Bone marrow (tissue), 2 donors: ENCODE results near the gene ARNT2.
"Not testable (repeated sequence)": the region's sequence is repeated elsewhere in the genome, so short reads cannot be mapped to it uniquely, and the experiment has no call there.

ENCODE experiments used
- DNase-seq, 2 donors: peaks; one replicate each; lab custom pipeline; 2025; lab: John Stamatoyannopoulos, UW

ARNT2 gene

GRCh38 chr15:80404057-80404760, at the start of gene ARNT2:
ARNT2 (plus strand) TSS chr15:80404382; CDS start chr15:80404516, 134 bp downstream.
- no peak for DNase-seq

DNA sequence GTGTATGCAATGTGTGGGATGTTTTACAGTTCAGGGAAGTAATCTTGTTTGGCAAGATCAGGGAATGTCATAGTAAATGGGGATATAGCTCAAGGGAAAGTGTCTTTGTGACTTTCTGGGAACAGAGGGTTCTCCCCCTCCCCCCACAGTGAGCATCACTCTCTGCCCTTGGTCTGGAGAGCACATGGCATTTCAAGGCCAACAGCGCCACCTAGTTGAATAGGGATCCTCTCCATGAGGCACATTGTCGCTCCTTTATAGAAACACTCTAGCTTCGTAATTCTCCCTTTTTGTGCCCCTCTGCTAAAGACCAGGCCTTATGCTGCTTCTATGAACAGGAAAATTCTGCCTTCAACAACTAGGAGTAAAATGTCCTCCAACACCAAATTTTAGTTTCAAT, 37.1 kb upstream of the ARNT2 start:
- no peak for DNase-seq

GRCh38 chr15:80367661-80368060, 36.5 kb upstream of the ARNT2 start:
- DNase-seq = no peak

DNA sequence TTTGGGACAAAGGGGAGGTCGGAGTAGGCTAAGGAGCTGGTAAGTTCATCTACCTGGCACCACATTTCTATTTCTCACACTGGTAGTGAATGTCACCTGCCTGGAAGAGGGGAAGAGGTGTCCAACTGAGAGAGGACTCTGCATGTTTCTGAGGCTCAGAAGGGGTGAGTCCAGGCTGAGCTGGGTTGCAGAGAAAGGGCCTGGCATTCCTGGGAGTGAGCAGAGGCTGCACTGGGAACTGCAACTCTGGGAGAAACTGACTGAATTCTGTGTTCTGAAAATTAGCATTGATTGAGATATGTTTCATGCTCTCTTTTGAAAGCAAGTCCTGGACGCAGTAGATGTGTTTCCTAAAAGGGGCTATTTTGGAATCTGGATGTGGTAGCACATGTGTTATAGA, 32.3 kb upstream of the ARNT2 start:
- no peak for DNase-seq

- no peak for DNase-seq
These were observed 29.7 kb upstream of the ARNT2 start for GRCh38 chr15:80374441-80374840.

GRCh38 chr15:80375968-80376891, 28.0 kb upstream of the ARNT2 start:
- DNase-seq = no peak

- no peak for DNase-seq
These were observed 24.5 kb upstream of the ARNT2 start for GRCh38 chr15:80379693-80380092.

- DNase-seq = no peak
These were observed 24.0 kb upstream of the ARNT2 start for GRCh38 chr15:80380154-80380553.

GRCh38 chr15:80382285-80382684, 21.9 kb upstream of the ARNT2 start:
- DNase-seq = no peak

GRCh38 chr15:80384432-80384831, 19.8 kb upstream of the ARNT2 start:
- DNase-seq = no peak

- no peak for DNase-seq
These were observed 18.0 kb upstream of the ARNT2 start for GRCh38 chr15:80386151-80386550.

DNA sequence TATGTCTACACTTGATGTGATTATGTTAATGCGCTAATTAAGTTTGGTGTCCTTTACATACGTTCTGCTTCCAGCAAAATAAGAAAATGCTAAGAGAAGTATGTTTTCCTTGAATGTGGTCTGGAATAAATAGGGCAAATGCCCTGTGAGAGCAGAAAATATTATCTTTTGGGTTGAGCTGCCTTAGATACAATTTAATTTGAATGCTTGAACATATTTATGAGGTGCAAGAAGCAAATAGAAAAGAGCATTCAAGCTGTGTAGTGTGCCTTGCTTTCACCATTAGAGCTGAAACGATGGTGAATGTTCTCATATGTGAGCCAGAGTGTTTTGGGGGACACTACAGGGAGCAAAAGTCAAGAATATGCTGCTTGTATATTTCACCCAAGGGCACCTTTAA, 15.9 kb upstream of the ARNT2 start:
- DNase-seq = no peak

DNA sequence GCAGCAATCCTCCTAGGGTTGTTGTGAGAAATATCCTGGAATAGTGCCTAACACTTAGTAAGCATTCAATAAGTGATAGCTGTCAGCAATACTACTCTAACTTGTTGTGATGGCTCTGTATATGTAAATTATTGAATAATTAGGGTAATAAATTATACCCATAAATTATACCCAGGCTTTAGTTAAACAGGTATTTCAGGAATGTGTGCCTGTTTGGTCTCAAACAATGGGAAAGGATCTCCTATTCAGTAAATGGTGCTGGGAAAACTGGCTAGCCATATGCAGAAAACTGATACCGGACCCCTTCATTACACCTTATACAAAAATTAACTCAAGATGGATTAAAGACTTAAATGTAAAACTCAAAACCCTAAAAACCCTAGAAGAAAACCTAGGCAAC, 14.8 kb upstream of the ARNT2 start:
- DNase-seq = no peak

DNA sequence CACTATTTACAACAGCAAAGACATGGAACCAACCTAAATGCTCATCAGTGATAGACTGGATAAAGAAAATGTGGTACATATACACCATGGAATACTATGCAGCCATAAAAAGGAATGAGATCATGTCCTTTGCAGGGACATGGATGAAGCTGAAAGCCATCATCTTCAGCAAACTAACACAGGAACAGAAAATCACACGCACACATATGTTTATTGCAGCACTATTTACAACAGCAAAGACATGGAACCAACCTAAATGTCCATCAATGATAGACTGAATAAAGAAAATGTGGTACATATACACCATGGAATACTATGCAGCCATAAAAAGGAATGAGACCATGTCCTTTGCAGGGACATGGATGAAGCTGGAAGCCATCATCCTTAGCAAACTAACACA, 13.2 kb upstream of the ARNT2 start:
- DNase-seq = not testable (repeated sequence)

DNA sequence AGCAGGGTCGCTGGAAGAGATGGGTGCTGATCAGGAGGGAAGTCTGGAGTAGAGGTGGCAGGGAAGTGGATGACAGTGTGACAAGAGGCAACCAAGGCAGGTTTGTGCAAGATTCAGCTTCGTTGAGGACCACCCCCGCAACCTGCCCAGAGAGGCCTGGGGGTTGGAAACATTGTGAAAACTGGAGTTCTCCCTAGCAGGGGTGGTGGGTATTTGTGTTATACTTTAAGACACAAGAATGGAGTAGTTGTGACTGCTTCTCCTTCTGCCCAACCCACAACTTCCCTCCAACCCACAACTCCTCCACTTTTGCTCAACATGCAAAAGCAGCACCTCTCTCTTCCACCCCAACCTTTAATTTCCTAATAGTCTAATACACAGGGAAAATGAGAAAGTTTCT, 8.6 kb upstream of the ARNT2 start:
- DNase-seq = no peak

DNA sequence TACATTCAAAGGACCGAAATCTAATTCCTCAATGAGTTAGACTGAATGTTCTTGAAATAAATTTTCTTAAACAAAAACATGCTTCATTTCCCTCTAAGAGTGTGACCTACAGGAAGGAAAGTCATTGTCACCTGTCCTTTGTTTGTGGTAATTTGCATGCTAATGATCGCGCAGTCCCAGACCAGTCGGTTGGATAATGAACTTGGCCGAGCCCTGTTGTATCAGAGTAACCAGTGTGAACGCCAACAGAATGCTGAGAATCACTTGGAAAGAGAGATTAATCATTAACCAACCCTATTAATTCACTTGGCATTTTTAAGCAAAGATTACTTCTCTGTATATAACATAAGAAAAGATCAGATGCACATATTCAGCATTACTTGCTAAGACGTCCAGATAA, 8.1 kb upstream of the ARNT2 start:
- no peak for DNase-seq

DNA sequence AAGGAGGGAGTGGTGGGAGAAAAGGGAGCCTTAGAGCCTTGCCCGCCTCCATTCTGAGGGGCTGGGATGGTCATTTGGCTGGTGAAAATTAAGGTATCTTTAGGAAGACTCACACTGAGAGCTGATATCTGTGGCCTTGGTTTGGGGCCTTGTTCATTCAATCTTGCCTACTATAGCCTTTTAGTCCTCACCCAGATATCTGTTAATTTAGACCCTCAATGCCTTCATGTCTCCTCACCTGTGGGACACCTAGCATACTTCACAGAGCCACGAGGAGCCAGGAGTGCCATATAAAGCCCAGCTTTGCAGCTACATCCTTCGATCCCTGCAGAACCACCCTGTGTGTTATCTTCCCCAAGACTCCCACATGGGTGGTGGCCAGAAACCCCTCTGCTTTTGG, 4.7 kb upstream of the ARNT2 start:
- no peak for DNase-seq

GRCh38 chr15:80401456-80401855, 2.7 kb upstream of the ARNT2 start:
- no peak for DNase-seq

GRCh38 chr15:80402339-80402738, 1.8 kb upstream of the ARNT2 start:
- DNase-seq = no peak

- no peak for DNase-seq
These were observed 498 bp upstream of the ARNT2 start for GRCh38 chr15:80403712-80404056.

GRCh38 chr15:80404761-80405553, 775 bp downstream of the ARNT2 start:
- DNase-seq = no peak

DNA sequence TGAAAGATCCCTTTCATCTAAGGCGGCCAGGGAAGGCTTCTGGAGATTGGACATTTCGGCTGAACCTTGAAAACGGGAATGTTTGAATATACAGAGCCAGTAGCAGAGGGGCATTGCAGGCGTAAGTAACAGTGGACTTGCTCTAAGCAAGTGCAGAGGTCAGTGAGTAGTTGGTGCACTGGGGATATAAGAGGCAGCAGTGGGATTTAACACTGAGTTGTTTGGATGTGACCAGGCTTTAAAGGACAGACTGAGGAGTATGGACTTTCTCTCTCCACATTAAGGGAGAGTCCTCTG, 1.3 kb downstream of the ARNT2 start:
- no peak for DNase-seq

- no peak for DNase-seq
These were observed 1.8 kb downstream of the ARNT2 start for GRCh38 chr15:80405970-80406369.
